NCI-H748 (cell line): ENCODE results near the gene ZSCAN1.

Experiments
- DNase-seq: peaks from one replicate; lab custom pipeline; 2025; ENCODE audit not compliant: unreplicated experiment; lab: John Stamatoyannopoulos, UW

Gene ZSCAN1

GRCh38 chr19:58083021-58083420 is 49.2 kb downstream of the ZSCAN1 start:
- DNase-seq: no peak

- DNase-seq: no peak
Measured at GRCh38 chr19:58084596-58085347, 50.9 kb downstream of the ZSCAN1 start.

GRCh38 chr19:58085348-58085875 is 51.6 kb downstream of the ZSCAN1 start:
- no peak for DNase-seq

- DNase-seq: no peak
Measured at GRCh38 chr19:58086825-58087710, 53.2 kb downstream of the ZSCAN1 start.

GRCh38 chr19:58088521-58089052 is 54.8 kb downstream of the ZSCAN1 start:
- DNase-seq: no peak

GRCh38 chr19:58089846-58090245 is 56.0 kb downstream of the ZSCAN1 start:
- DNase-seq: no peak

GRCh38 chr19:58091251-58091995 is 57.6 kb downstream of the ZSCAN1 start:
- no peak for DNase-seq

GRCh38 chr19:58093071-58093470 is 59.2 kb downstream of the ZSCAN1 start:
- DNase-seq: no peak

- DNase-seq: no peak
Measured at GRCh38 chr19:58095328-58095727, 61.5 kb downstream of the ZSCAN1 start.

- no peak for DNase-seq
Measured at GRCh38 chr19:58096884-58097283, 63.1 kb downstream of the ZSCAN1 start.

- no peak for DNase-seq
Measured at GRCh38 chr19:58097349-58097748, 63.5 kb downstream of the ZSCAN1 start.

GRCh38 chr19:58097781-58098681 is 64.2 kb downstream of the ZSCAN1 start, which contains the start of gene ZSCAN18:
TSS of gene ZSCAN18 (minus strand) at chr19:58098231. CDS start at chr19:58090267, 7,964 bp downstream.
- peak; percentile 100 for DNase-seq

- peak; percentile 49 for DNase-seq
Measured at GRCh38 chr19:58098682-58098998, 64.8 kb downstream of the ZSCAN1 start.
